K562 (cell line): ENCODE data around the gene GALNT18. TPM values are rescaled to one million over a fixed set of nuclear protein-coding genes. Genes with fewer than 3 reads are reported as not detected.

ENCODE experiments used
- ATAC-seq: fragments of 200-7000 bp; cut with Tn5 transposase; 3 replicates; pipeline ENCODE4 v1.9.1; 2020; ENCODE audit warnings: moderate library complexity
- BruUV-seq: library from RNA; stranded (reverse); fragments of 400-500 nt; replicated peaks from 2 replicates; lab custom pipeline; 2021; lab: Mats Ljungman, UMichigan
- CTCF ChIA-PET: fragments of 300-600 bp; formaldehyde crosslinking; extraction: SDS; loops from one replicate; lab custom pipeline; 2021; ENCODE audit warnings: low intra/inter-chr PET ratio; lab: Yijun Ruan, JAX
- POLR2A ChIA-PET: fragments of 300-600, 350-650 bp; sonication (Branson Sonifier 250); formaldehyde crosslinking; extraction: SDS; loops from one replicate; lab custom pipeline; 2021; ENCODE audit warnings: antibody characterized with exemption, inconsistent platforms; lab: Yijun Ruan, JAX
- DNase-seq, 4 experiments: peaks; one replicate each; pipeline versions ENCODE4 v3.0.0 to v3.0.0-alpha.2; 2011 to 2018; ENCODE audit warnings: low spot score in 3 of 4, mixed read lengths in 3 of 4; ENCODE audit errors: extremely low read depth in 1 of 4
- FAIRE-seq: peaks from 2 replicates; lab custom pipeline; 2011; peaks lifted over from hg19 to GRCh38; lab: Jason Lieb, UNC
- H2AFZ ChIP-seq: 2 replicates; pipeline ENCODE4 v1.6.0; 2011; ENCODE audit warnings: low read depth, low read length, control low read depth, inconsistent platforms
- H3K27ac ChIP-seq: fragments of 200-600 bp; 3 replicates; pipeline ENCODE4 v1.8.0; 2011; ENCODE audit warnings: low read depth, mild to moderate bottlenecking, control low read depth, inconsistent platforms, low read length, moderate library complexity, mixed read lengths; ENCODE audit errors: extremely low read depth
- H3K27me3 ChIP-seq, 2 experiments: fragments of 300-600 bp in 1 of 2; 2 replicates in 1 of 2; 3 replicates in 1 of 2; pipeline versions ENCODE4 v1.6.0 to v1.8.0; 2011; ENCODE audit warnings: inconsistent platforms in 2 of 2, low read length in 2 of 2, mild to moderate bottlenecking in 1 of 2, mixed read lengths in 1 of 2, moderate library complexity in 1 of 2; ENCODE audit not compliant: control insufficient read depth in 2 of 2, insufficient read depth in 2 of 2
- H3K36me3 ChIP-seq: fragments of 300-600 bp; 3 replicates; pipeline ENCODE4 v1.8.0; 2011; ENCODE audit warnings: mild to moderate bottlenecking, low read length, inconsistent platforms; ENCODE audit not compliant: control insufficient read depth, insufficient read depth
- H3K4me1 ChIP-seq, 2 experiments: fragments of 200-600 bp in 1 of 2; replicated peaks in 1 of 2; 2 replicates in 1 of 2; 3 replicates in 1 of 2; pipeline versions ENCODE4 v1.5.1 to v1.8.0; 2011; ENCODE audit warnings: inconsistent platforms in 2 of 2, low read length in 2 of 2, mild to moderate bottlenecking in 1 of 2, mixed read lengths in 1 of 2, moderate library complexity in 1 of 2; ENCODE audit not compliant: control insufficient read depth in 2 of 2, insufficient read depth in 2 of 2
- H3K4me2 ChIP-seq: 2 replicates; pipeline ENCODE4 v1.6.1; 2011; ENCODE audit warnings: low read length, control low read depth, inconsistent platforms, mixed read lengths; ENCODE audit not compliant: insufficient read depth
- H3K4me3 ChIP-seq: fragments of 200-600 bp; sonication (generic), shearing (Covaris generic); 2 replicates; pipeline ENCODE4 v1.5.1; 2016; ENCODE audit warnings: control low read depth, inconsistent platforms
- H3K79me2 ChIP-seq: fragments of 200-600 bp; 3 replicates; pipeline ENCODE4 v1.8.0; 2011; ENCODE audit warnings: low read length, inconsistent platforms; ENCODE audit not compliant: control insufficient read depth, insufficient read depth
- H3K9ac ChIP-seq, 2 experiments: 2 replicates each; pipeline versions ENCODE4 v1.6.0 to v1.6.1; 2011; ENCODE audit warnings: low read depth in 2 of 2, low read length in 2 of 2, control low read depth in 1 of 2, inconsistent platforms in 1 of 2, mild to moderate bottlenecking in 1 of 2, mixed read lengths in 1 of 2; ENCODE audit not compliant: insufficient read depth in 1 of 2
- H3K9me1 ChIP-seq: one replicate; pipeline ENCODE4 v1.6.0; 2011; ENCODE audit warnings: inconsistent platforms, mild to moderate bottlenecking, low read length, moderate library complexity; ENCODE audit not compliant: control insufficient read depth, insufficient read depth
- H3K9me3 ChIP-seq: replicated peaks from 2 replicates; pipeline ENCODE4 v1.5.1; 2011; ENCODE audit warnings: low read depth, low read length, inconsistent platforms; ENCODE audit not compliant: control insufficient read depth, insufficient read depth
- H4K20me1 ChIP-seq: replicated peaks from 2 replicates; pipeline ENCODE4 v1.6.1; 2011; ENCODE audit warnings: low read length, inconsistent platforms, mixed read lengths; ENCODE audit not compliant: control insufficient read depth, insufficient read depth
- HEY1 ChIP-seq: fragments of 250-450 bp; sonication (Bioruptor Pico); IDR thresholded peaks from 2 replicates; pipeline ENCODE4 v1.5.0; 2020; ENCODE audit warnings: mild to moderate bottlenecking, moderate library complexity, borderline replicate concordance
- NFE2 ChIP-seq: IDR thresholded peaks from 2 replicates; pipeline ENCODE4 v1.6.1; 2014; ENCODE audit warnings: antibody characterized with exemption, low read depth
- NFIC ChIP-seq: fragments of 450-650 bp; IDR thresholded peaks from 2 replicates; pipeline ENCODE4 v1.6.1; 2017; ENCODE audit warnings: mild to moderate bottlenecking, inconsistent platforms
- POLR2H ChIP-seq: IDR thresholded peaks from 2 replicates; pipeline ENCODE4 v1.6.1; 2016; ENCODE audit warnings: missing genetic modification characterization, low read depth, mild to moderate bottlenecking, control low read depth, missing compliant biosample characterization, moderate library complexity
- PURB ChIP-seq: sonication (generic); formaldehyde crosslinking; IDR thresholded peaks from 2 replicates; pipeline ENCODE4 v1.9.0; 2021; ENCODE audit warnings: low read depth, mild to moderate bottlenecking, missing genetic modification reagents
- RFX7 ChIP-seq: fragments of 250-450 bp; sonication (Bioruptor Pico); IDR thresholded peaks from 2 replicates; pipeline ENCODE4 v1.5.1; 2021; ENCODE audit warnings: mild to moderate bottlenecking
- SIN3B ChIP-seq: fragments of 450-650 bp; IDR thresholded peaks from 2 replicates; pipeline ENCODE4 v1.6.1; 2017; ENCODE audit warnings: low read depth, mild to moderate bottlenecking, moderate library complexity
- TAF7 ChIP-seq: fragments of 450-650 bp; IDR thresholded peaks from 2 replicates; pipeline ENCODE4 v1.6.1; 2016; ENCODE audit warnings: missing genetic modification characterization, missing compliant biosample characterization
- ZKSCAN8 ChIP-seq: fragments of 200-800 bp; sonication (Bioruptor generic); IDR thresholded peaks from 2 replicates; pipeline ENCODE4 v1.6.1; 2016; ENCODE audit warnings: missing genetic modification characterization, missing compliant biosample characterization
- WGBS: fragments of 100-300 bp; shearing (Covaris generic); methylation state at CpG from one replicate; pipeline ENCODE4 v1.1.6; 2016; ENCODE audit warnings: low coverage, mixed read lengths; ENCODE audit not compliant: insufficient coverage; ENCODE audit errors: missing lambda C conversion rate; 5-methylcytosine and 5-hydroxymethylcytosine counted together
- in situ Hi-C: fragments of 300-500 bp; cut with MboI; formaldehyde crosslinking; loops from 4 replicates; pipeline ENCODE4 v1.15.0; 2018; ENCODE audit warnings: inconsistent platforms, mixed read lengths
- intact Hi-C: fragments of 100-400 bp; cut with micrococcal nuclease; formaldehyde crosslinking; loops from 2 replicates; pipeline ENCODE4 v1.14.2; 2022
- polyA plus RNA-seq, 8 experiments: library from polyadenylated mRNA; depleted of rRNA in 4 of 8; stranded (reverse) in 5 of 8; unstranded in 3 of 8; fragments of >200 nt; fragmentation: Nextera tagmentation in 2 of 8; fragmentation: Illumina TruSeq in 1 of 8; extraction: Ambion mirVana in 2 of 8; extraction: Trizol in 1 of 8; gene quantifications; 2 replicates each; pipeline versions ENCODE4 v1.2.1 to v1.2.3, GENCODE V29; 2011 to 2014; ENCODE audit warnings: inconsistent platforms in 1 of 8, missing spikeins in 1 of 8
- total RNA-seq, 7 experiments: library from RNA; depleted of rRNA in 6 of 7; stranded (reverse); fragments of >200 nt in 6 of 7; fragmentation: Illumina TruSeq in 2 of 7; extraction: Trizol in 2 of 7; gene quantifications; 2 replicates each; pipeline versions ENCODE4 v1.2.1 to v1.2.3, GENCODE V29; 2011 to 2021; ENCODE audit warnings: low replicate concordance in 1 of 7
- TF ChIP-seq, protein P1 (sequence below): fragments of 450-650 bp; IDR thresholded peaks from 2 replicates; pipeline ENCODE4 v1.6.1; 2016; ENCODE audit warnings: borderline replicate concordance
- TF ChIP-seq, protein P2 (sequence below): fragments of 250-450 bp; sonication (Bioruptor Pico); IDR thresholded peaks from 2 replicates; pipeline ENCODE4 v1.9.0; 2021; ENCODE audit warnings: mild to moderate bottlenecking, inconsistent platforms

GALNT18 gene
- total and polyA plus RNA-seq, 9 of the 15 experiments (the other 6 are each of a cell fraction or from before 2014, with no cell fraction given): not detected

- 5% methylated on average over 3 of the region's 3 CpGs for WGBS
- ATAC-seq (no peak), DNase-seq (no peak), FAIRE-seq (no peak)
- Histone ChIP-seq H2AFZ (no peak overlapping the region), H3K4me1 (no peaks in the 10 kb centered on the region), H3K27me3 (peaks cover 0 to 12% of the 10 kb centered on the region in 2 experiments; a peak in 2 of 5 replicates), H3K4me3 (no peak overlapping the region), H3K36me3 (no peaks in the 10 kb centered on the region), H3K27ac (no peak overlapping the region), H3K9me3 (no peaks in the 10 kb centered on the region), H3K79me2 (no peaks in the 10 kb centered on the region), H4K20me1 (no peaks in the 10 kb centered on the region), H3K9ac (no peak overlapping the region), H3K4me2 (no peak overlapping the region), H3K9me1 (no peaks in the 10 kb centered on the region)
- in situ Hi-C loops (no loop called here), intact Hi-C loops (no loop called here)
- CTCF ChIA-PET: no interaction called here
- TF ChIP-seq POLR2H (no peak), NFE2 (no peak), HEY1 (no peak), NFIC (no peak), RFX7 (CRISPR knock-in tag) (no peak), ZKSCAN8 (CRISPR knock-in tag) (no peak), SIN3B (no peak), TAF7 (tag) (no peak), PURB (CRISPR knock-in tag) (no peak)
- TF ChIP-seq, protein P1, sequence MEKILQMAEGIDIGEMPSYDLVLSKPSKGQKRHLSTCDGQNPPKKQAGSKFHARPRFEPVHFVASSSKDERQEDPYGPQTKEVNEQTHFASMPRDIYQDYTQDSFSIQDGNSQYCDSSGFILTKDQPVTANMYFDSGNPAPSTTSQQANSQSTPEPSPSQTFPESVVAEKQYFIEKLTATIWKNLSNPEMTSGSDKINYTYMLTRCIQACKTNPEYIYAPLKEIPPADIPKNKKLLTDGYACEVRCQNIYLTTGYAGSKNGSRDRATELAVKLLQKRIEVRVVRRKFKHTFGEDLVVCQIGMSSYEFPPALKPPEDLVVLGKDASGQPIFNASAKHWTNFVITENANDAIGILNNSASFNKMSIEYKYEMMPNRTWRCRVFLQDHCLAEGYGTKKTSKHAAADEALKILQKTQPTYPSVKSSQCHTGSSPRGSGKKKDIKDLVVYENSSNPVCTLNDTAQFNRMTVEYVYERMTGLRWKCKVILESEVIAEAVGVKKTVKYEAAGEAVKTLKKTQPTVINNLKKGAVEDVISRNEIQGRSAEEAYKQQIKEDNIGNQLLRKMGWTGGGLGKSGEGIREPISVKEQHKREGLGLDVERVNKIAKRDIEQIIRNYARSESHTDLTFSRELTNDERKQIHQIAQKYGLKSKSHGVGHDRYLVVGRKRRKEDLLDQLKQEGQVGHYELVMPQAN: no peak
- TF ChIP-seq, protein P2, sequence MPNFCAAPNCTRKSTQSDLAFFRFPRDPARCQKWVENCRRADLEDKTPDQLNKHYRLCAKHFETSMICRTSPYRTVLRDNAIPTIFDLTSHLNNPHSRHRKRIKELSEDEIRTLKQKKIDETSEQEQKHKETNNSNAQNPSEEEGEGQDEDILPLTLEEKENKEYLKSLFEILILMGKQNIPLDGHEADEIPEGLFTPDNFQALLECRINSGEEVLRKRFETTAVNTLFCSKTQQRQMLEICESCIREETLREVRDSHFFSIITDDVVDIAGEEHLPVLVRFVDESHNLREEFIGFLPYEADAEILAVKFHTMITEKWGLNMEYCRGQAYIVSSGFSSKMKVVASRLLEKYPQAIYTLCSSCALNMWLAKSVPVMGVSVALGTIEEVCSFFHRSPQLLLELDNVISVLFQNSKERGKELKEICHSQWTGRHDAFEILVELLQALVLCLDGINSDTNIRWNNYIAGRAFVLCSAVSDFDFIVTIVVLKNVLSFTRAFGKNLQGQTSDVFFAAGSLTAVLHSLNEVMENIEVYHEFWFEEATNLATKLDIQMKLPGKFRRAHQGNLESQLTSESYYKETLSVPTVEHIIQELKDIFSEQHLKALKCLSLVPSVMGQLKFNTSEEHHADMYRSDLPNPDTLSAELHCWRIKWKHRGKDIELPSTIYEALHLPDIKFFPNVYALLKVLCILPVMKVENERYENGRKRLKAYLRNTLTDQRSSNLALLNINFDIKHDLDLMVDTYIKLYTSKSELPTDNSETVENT: no peak
- no TSS peak for BruUV-seq
- POLR2A ChIA-PET: interaction anchor here (1.0 kb wide), 1 partner anchor 20 kb away, joined by 4 read pairs; no protein-coding TSS in a partner anchor
Observed at GRCh38 chr11:11498195-11498594, 123.6 kb downstream of the GALNT18 start.
